Smooth muscle cell (in vitro differentiated cells): ENCODE measurements around the gene MT1X. TPM values are rescaled to one million over a fixed set of nuclear protein-coding genes. Genes with fewer than 3 reads are reported as not detected.

Experiments
- DNase-seq: peaks from one replicate; lab custom pipeline; 2025; ENCODE audit not compliant: unreplicated experiment; lab: John Stamatoyannopoulos, UW
- H2AFZ ChIP-seq: fragments of 200-600 bp; sonication (generic); 2 replicates; pipeline ENCODE4 v1.6.0; 2016; ENCODE audit warnings: antibody characterized with exemption, low read depth, mild to moderate bottlenecking
- H3F3A ChIP-seq: fragments of 200-600 bp; sonication (generic); 2 replicates; pipeline ENCODE4 v1.6.0; 2017; ENCODE audit warnings: antibody characterized with exemption, low read depth
- H3K27ac ChIP-seq: fragments of 200-600 bp; sonication (generic); 2 replicates; pipeline ENCODE4 v1.5.1; 2016; ENCODE audit warnings: low read depth, mild to moderate bottlenecking
- H3K27me3 ChIP-seq: fragments of 200-600 bp; sonication (generic); 2 replicates; pipeline ENCODE4 v1.6.1; 2016; ENCODE audit warnings: low read depth, mild to moderate bottlenecking
- H3K36me3 ChIP-seq: fragments of 200-600 bp; sonication (generic); 2 replicates; pipeline ENCODE4 v1.5.1; 2016; ENCODE audit warnings: low read depth
- H3K4me1 ChIP-seq: fragments of 200-600 bp; sonication (generic); 2 replicates; pipeline ENCODE4 v1.5.1; 2016; ENCODE audit warnings: low read depth
- H3K4me2 ChIP-seq: fragments of 200-600 bp; sonication (generic); 2 replicates; pipeline ENCODE4 v1.6.0; 2016; ENCODE audit warnings: mild to moderate bottlenecking
- H3K4me3 ChIP-seq: fragments of 200-600 bp; sonication (generic); 2 replicates; pipeline ENCODE4 v1.5.1; 2016; ENCODE audit warnings: mild to moderate bottlenecking
- H3K79me2 ChIP-seq: fragments of 200-600 bp; sonication (generic); 2 replicates; pipeline ENCODE4 v1.6.0; 2016; ENCODE audit warnings: low read depth, mild to moderate bottlenecking
- H3K9ac ChIP-seq: fragments of 200-600 bp; sonication (generic); 2 replicates; pipeline ENCODE4 v1.6.0; 2016; ENCODE audit warnings: low read depth
- H3K9me3 ChIP-seq: fragments of 200-600 bp; sonication (generic); replicated peaks from 2 replicates; pipeline ENCODE4 v1.5.1; 2016; ENCODE audit warnings: low read depth
- H4K20me1 ChIP-seq: fragments of 200-600 bp; sonication (generic); 2 replicates; pipeline ENCODE4 v1.6.0; 2016; ENCODE audit warnings: low read depth
- CTCF ChIP-seq: fragments of 200-600 bp; sonication (generic); IDR thresholded peaks from 2 replicates; pipeline ENCODE4 v1.5.1; 2017; ENCODE audit warnings: borderline replicate concordance, mild to moderate bottlenecking, antibody characterized with exemption; ENCODE audit not compliant: insufficient read depth, poor library complexity, severe bottlenecking
- WGBS: methylation state at CpG from one replicate; pipeline ENCODE4 v1.1.7; 2016; ENCODE audit warnings: low lambda C conversion rate; 5-methylcytosine and 5-hydroxymethylcytosine counted together
- polyA plus RNA-seq: library from polyadenylated mRNA; unstranded; fragments of >200 nt; fragmentation: Nextera tagmentation; extraction: Ambion mirVana; gene quantifications from 2 replicates; pipeline ENCODE4 v1.2.1, GENCODE V29; 2016
- total RNA-seq: library from RNA; depleted of rRNA; stranded (reverse); fragments of >200 nt; gene quantifications from 2 replicates; pipeline ENCODE4 v1.2.3, GENCODE V29; 2014

MT1X gene
- total and polyA plus RNA-seq, 2 experiments from 2014 or later: 0.76 to 11.7 TPM

GRCh38 chr16:56683424-56684172 is 1.3 kb downstream of the MT1X start:
- H2AFZ ChIP-seq: no peak overlapping the region
- no peaks in the 10 kb centered on the region for H3F3A ChIP-seq
- WGBS: 87% methylated on average over 5 of the region's 5 CpGs
- no peaks in the 10 kb centered on the region for H3K79me2 ChIP-seq
- H3K9me3 ChIP-seq: no peaks in the 10 kb centered on the region
- no peak for TF ChIP-seq CTCF
- H3K27me3 ChIP-seq: peaks cover 5% of the 10 kb centered on the region
- no peak for DNase-seq
- no peaks in the 10 kb centered on the region for H3K4me1 ChIP-seq
- H3K36me3 ChIP-seq: no peaks in the 10 kb centered on the region
- no peak overlapping the region for H3K27ac ChIP-seq
- H4K20me1 ChIP-seq: no peaks in the 10 kb centered on the region
- H3K4me2 ChIP-seq: no peak overlapping the region
- no peak overlapping the region for H3K9ac ChIP-seq
- H3K4me3 ChIP-seq: no peak overlapping the region

- no peaks in the 10 kb centered on the region for H3K9me3 ChIP-seq
- no peaks in the 10 kb centered on the region for H3K4me1 ChIP-seq
- WGBS: 79% methylated on average over 4 of the region's 4 CpGs
- H2AFZ ChIP-seq: no peak overlapping the region
- no peaks in the 10 kb centered on the region for H4K20me1 ChIP-seq
- H3K27me3 ChIP-seq: peaks cover 5% of the 10 kb centered on the region
- H3K79me2 ChIP-seq: no peaks in the 10 kb centered on the region
- TF ChIP-seq CTCF: no peak
- no peak overlapping the region for H3K9ac ChIP-seq
- no peaks in the 10 kb centered on the region for H3F3A ChIP-seq
- no peak overlapping the region for H3K4me2 ChIP-seq
- no peak overlapping the region for H3K27ac ChIP-seq
- no peaks in the 10 kb centered on the region for H3K36me3 ChIP-seq
- H3K4me3 ChIP-seq: no peak overlapping the region
- DNase-seq: no peak
These were observed 2.1 kb downstream of the MT1X start for GRCh38 chr16:56684256-56684925.

GRCh38 chr16:56684926-56685590 is 2.8 kb downstream of the MT1X start:
- H3K9me3 ChIP-seq: no peaks in the 10 kb centered on the region
- no peak for TF ChIP-seq CTCF
- no peaks in the 10 kb centered on the region for H3F3A ChIP-seq
- H3K27me3 ChIP-seq: peaks cover 5% of the 10 kb centered on the region
- no peak overlapping the region for H2AFZ ChIP-seq
- H3K4me1 ChIP-seq: no peaks in the 10 kb centered on the region
- H3K79me2 ChIP-seq: no peaks in the 10 kb centered on the region
- H3K27ac ChIP-seq: no peak overlapping the region
- no peaks in the 10 kb centered on the region for H4K20me1 ChIP-seq
- H3K9ac ChIP-seq: no peak overlapping the region
- DNase-seq: no peak
- H3K36me3 ChIP-seq: no peaks in the 10 kb centered on the region
- no peak overlapping the region for H3K4me3 ChIP-seq
- WGBS: 88% methylated on average over 4 of the region's 4 CpGs
- H3K4me2 ChIP-seq: no peak overlapping the region
